ENCODE data around the gene CEP295NL.

The CEP295NL gene

DNA sequence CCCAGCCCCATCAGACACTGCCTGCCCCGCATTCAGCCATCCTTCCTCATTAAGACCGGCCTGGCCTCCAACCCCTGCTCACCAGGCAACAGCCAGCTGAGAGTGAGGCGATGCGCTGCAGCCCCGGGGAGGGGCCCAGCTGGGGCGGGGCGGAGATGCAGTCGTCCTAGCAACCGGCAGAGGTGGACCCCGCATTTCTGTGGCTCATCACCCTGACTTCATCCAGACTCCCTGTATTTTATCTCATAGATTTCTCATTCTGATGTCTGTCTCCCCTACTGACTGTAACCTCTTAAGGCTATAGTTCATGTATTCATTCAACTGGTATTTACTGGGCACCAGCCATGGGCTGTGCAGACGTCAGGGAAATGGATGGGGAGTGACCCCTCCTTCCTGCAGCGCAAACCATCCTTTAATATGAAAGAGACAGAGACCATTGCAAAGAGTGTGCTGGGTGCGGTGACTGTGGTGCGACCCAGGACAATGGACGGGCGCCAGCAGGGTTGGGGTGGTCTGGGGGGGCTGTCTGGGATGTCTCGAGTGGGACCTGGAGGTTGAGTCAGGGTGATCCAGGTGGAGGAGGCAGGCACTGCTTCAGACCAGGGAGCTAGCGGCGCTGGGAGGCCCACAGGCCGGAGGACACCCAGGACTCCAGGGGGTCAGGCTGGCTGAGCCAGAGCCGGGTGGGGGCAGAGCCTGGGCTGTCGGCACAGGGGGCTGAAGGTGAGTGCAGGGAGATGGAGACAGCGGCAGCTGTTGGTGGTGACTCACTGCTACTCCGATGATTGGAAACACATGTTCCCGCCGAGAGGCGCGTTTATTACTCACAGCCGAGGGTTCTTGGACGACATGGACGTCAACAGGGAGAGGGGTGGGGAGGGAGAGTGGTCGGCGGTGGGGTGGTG, 32.7 kb upstream of the CEP295NL start:
- no peak for TF ChIP-seq GATA2 (IDR thresholded peaks at IDR 0.05; ENCODE audit: low read depth, low read length)

DNA sequence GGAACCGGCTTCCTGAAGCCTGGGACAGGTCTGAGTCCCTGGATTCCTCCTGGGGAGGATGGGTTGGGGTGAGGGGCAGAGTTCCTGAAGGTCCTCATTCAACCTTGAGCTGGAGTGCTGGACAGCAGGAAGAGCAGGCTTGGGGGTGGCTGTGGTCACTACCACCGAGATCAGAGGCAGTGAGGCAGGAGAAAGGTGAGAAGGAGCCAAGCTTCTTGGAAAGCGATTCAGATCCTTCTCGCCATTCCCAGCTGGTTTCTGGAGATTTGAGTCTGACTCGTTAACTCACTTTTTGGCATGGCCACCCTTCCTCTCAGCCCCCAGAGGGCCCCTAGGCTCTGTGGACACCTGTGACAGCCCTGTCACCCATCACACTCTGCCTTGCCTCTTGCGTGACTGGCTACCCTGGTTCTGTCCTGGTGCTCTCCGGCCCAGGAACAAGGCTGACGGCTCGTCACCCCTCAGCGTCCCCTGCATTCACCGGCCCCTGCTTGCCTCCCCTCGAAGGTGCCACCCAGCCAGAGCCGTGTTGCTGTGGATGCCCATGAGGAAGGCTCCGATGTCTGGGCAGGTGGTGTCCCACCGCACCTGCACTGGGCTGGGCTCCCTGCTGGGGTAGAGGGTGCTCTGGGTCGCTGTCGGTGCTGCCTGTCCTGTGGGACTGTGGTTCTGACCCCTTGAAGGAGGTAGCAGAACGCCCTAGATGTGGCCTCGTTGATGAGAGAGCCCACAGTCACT, 31.8 kb upstream of the CEP295NL start:
- TF ChIP-seq GATA2 (IDR thresholded peaks at IDR 0.05; ENCODE audit: low read depth, low read length), result no peak
- no peak for TF ChIP-seq GATA3 (IDR thresholded peaks at IDR 0.05; ENCODE audit: low read depth, low read length)

DNA sequence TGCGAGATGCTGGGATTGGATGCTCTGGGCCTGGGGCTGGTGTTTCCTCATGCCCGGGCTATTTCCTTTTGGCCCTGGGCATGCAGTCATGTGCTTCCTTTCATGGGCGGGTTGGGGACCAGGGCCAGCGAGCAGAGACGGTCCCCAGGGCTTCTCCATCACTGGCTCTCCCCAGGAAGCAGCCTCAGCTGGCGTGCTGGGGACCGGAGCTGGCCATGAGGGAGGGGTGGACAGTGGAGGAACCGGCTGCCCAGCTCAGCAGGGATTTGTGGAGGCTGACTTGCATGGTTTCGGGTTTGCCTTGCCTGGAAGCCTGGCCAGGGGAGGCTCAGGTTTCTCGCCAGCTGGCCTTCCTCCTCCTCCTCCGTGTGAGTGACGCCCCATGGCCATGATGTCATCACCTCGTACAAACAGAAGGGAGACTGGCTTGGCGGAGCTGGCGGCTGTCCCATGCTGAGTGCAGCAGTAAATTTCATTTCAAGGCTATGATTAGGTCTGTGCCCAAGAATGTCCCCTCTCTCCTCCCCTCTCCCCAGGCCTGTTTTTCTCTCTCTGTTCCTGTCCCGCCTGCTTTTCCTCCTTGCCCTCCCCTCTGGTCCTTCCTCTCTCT, 31.1 kb upstream of the CEP295NL start:
- TF ChIP-seq GATA3 (IDR thresholded peaks at IDR 0.05; ENCODE audit: low read depth, low read length), result no peak
- no peak for TF ChIP-seq GATA2 (IDR thresholded peaks at IDR 0.05; ENCODE audit: low read depth, low read length)

DNA sequence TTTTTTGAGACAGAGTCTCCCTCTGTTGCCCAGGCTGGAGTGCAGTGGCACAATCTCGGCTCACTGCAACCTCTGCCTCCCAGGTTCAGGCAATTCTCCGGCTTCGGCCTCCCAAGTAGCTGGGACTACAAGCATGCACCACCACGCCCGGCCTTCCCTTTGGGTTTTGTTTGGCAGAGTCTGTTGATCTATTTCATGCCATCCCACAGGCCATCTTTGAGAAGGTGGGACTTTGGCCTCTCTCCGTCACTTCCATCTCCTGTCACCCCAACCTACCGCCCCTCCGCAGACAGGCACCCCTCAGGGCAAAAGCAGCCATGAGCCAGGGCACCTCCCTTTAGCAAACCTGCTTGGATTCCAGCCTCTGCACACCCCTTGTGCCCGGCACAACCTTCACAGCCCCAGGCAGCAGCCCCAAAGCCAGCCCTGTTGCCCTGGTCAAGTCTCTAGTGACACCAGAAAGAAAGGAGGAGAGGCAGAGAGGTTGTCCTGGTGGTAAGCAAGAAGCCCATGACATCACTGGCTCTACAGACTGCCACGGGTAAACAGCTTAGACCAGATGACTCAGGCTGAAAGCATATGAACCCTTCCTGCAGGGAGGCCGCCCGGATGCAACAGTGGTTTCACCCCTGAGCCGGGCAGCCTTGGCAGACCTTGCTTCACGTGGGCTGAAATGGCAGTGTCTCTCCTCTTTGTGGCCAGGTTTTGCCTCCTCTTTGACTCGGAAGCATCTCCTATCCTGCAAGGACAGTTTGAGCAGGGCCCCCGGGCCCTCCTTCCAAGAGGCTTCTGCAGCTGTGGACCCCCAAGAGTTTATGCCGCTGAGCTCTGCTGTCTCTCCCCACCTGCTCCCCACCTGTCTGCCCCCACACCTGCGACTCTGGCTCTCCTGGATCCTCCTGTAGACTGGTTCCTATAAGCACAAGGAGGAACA, 30.3 kb upstream of the CEP295NL start:
- no peak for TF ChIP-seq GATA2 (IDR thresholded peaks at IDR 0.05; ENCODE audit: low read depth, low read length)
- no peak for TF ChIP-seq GATA3 (IDR thresholded peaks at IDR 0.05; ENCODE audit: low read depth, low read length)

DNA sequence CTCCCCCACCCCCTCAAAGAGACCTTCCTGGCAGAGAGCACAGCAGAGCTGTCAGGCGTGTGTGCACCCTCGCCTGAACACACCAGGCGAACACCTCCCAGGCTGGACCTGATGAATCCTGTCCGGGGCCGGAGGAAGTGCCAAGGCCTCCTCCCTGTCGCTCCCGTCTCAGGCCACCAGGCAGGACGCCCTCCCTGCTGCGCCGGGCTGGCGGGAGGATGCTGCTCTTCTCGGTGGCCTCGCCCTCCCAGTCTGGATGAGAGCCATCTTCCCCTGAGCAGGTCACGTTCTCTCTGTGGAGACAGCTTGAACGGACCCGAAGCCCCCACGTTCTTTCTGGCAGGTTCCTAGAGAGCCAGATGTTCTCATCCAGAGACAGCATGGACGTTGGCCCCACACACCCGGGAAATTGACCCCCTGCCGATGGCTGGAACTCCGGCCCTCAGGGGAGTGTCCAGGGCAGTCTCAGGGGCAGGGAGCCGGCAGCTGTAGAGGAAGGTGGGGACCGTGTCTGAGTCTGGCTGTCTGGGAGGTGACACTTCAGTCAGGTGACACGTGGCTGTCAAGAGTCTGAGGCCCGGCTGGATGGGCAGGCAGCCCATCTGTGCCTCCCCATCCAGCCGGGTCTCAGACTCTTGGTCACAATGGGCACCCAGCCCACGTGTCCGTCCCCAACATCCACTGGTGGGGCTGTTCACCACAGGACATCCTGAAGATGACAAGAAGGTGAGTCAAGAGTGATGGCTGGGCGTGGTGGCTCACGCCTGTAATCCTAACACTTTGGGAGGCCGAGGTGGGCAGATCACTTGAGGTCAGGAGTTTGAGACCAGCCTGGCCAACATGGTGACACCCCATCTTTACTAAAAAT, 27.1 kb upstream of the CEP295NL start:
- no peak for TF ChIP-seq GATA3 (IDR thresholded peaks at IDR 0.05; ENCODE audit: low read depth, low read length)
- no peak for TF ChIP-seq GATA2 (IDR thresholded peaks at IDR 0.05; ENCODE audit: low read depth, low read length)

DNA sequence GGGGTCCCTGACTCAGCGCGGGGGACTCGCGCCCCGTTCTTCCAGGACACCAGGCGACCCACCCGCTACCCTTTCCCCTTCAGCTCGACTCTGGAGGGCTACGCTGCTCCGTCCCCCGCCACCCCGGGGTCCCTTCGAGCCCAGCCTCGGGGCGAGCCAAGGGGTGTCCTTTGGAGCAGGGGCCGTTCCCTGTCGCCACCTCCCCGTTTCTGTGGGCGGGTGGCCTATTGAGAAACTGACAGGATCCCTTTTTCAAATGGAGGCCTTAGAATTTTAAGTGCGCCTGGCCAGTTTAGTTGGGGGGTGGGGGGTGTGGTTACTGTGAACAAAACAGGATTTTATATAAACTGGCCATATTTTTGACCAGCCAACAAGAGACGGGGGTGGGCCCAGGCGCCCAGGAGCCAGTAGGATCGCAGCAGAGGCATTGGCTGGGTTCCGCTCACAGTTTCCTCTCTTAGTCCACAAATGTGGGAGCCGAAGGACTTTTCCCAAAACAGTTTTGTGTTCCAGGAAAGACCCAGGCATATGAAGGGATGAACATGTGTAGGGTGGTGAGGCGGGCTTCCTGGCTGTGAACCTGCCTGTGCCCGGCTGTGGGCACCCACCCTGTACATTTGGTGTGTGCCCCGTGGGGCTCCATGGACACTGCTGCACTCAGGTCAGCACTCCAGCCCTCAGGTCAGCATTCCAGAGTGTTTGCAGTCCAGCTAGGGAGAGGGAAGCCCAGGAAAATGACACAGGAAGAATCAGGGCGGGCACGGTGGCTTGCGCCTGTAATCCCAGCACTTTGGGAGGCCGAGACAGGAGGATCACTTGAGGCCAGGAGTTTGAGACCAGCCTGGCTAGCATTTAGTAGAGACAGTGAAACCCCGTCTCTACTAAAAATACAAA, 22.9 kb upstream of the CEP295NL start:
- no peak for TF ChIP-seq GATA3 (IDR thresholded peaks at IDR 0.05; ENCODE audit: low read depth, low read length)
- TF ChIP-seq GATA2 (IDR thresholded peaks at IDR 0.05; ENCODE audit: low read depth, low read length), result no peak

DNA sequence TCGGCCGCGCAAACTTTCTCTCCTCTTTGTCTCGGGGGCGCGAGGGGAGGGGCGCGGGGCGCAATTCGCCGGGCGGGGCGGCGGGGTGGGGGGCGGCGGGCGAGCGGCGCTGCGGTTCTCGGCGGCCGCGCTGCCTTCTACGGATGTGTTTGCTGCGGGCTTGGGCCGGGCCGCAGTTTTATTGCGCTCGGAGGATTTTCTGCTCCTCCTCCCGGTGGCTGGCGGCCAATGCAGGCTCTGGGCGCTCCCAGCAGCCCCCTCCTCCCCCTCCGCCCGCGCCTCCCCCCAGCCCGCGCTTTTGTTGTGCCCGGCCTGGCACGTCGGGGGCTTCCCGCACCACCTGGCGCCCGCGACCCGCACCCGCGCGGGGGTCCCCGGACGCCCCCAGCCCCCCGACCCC, 22.2 kb upstream of the CEP295NL start, which contains the start of gene TIMP2:
Gene TIMP2 (minus strand): TSS at position 154 of the 400 bp plus-strand sequence. CDS start 299 bp downstream, outside the sequence.
- TF ChIP-seq GATA3 (IDR thresholded peaks at IDR 0.05; ENCODE audit: low read depth, low read length), result no peak
- TF ChIP-seq GATA2 (IDR thresholded peaks at IDR 0.05; ENCODE audit: low read depth, low read length), result no peak

DNA sequence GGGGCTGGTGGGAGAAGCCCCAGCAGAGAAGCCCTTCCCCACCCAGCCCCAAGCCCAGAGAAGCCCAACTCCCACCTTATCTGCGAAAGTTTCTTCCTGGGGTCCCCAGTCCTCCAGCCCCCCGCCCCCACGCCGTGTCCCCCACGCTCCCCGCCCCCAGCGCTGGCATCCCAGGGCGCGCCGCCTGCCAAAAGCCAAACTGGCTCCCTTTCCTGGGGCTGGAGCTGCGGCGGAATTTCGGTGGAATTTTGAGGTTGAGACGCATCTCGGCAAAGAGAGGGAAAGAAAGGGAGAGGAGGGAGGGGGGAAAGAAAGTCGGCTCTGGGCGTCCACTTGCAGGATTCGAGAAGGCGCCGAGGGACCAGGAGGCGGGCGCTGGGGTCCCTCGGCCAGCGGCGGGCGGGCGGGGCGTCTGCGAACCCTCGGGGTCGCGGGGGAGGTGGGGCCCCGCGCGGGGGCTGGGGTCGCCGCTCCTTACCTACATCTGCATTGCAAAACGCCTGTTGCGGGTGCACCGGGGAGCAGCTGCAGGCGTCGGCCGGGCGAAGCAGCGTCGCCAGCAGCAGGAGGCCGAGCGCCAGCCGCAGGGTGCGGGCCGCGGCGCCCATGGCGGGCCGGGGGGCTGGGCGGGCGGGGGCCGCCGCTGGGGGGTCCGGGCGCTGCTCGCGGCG, 21.6 kb upstream of the CEP295NL start:
- TF ChIP-seq GATA3 (IDR thresholded peaks at IDR 0.05; ENCODE audit: low read depth, low read length) (no peak), GATA2 (IDR thresholded peaks at IDR 0.05; ENCODE audit: low read depth, low read length) (no peak)

DNA sequence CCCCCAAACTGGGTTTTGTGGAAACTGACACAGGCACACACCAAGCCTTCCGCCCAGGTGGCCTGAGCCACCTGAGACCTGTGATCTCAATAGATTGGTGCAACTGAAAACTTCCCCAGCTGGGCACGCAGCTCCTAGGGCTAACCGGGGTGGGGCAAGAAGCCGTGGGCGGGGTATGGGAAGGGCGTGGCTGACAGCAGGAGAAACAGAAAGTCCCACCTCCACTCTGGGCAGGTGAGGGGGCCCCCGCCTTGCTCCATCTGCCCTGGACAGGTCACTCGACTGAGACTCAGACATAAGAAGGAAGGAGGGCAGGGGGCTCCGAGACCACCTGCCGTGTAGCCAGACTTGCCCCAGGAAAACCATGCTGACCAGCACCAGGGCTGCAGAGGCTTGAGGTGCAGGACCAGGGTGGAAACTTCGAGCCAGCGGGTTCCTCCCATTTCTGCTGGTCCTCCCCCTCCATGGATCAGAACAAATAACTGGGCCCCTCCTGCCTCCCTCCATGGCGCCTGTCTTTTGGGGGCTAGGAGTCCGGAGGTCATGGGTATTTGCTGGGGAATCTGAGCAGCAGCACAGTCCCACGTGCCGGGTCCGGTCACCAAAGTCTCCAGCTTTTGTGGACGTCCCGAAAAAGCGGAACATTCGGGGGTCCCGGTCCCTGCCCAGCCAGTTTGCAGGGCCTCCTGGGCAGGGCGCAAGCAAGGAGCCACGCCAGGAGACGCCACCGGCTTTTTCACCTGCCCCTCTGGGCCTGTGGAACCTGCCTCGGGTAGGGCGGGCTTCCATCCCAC, 20.9 kb upstream of the CEP295NL start:
- no peak for TF ChIP-seq GATA3 (IDR thresholded peaks at IDR 0.05; ENCODE audit: low read depth, low read length)
- no peak for TF ChIP-seq GATA2 (IDR thresholded peaks at IDR 0.05; ENCODE audit: low read depth, low read length)

DNA sequence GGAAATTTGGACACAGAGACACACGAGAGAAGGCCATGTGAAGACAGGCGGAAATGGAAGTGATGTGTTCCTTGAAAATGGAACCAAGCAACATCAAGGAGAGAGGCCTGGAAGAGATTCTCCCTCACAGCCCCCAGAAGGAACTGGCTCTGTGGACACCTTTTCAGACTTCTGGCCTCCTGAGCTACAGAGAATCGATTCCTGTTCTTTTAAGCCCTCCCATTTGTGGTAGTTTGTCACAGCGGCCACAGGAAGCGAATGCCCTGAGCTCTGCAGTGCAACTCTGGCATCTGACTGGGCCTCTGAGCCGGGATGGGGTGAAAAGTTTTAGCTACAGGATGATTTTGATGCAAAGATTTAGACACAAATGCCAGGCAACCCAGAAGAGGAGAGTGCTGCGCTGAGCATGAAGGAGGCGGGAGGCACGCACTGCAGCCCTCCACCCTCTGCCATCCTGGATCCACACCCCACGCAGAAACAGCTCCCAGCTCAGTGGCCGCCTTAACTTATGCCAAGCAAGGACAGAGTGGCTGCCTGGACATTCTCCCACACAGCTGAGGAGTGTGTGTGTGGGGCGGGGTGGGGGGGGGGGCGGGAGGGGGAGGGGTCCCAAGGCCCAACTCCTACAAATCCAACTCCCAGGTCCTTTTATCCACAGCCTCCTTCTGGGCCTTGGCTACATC, 20.0 kb upstream of the CEP295NL start:
- no peak for TF ChIP-seq GATA2 (IDR thresholded peaks at IDR 0.05; ENCODE audit: low read depth, low read length)
- no peak for TF ChIP-seq GATA3 (IDR thresholded peaks at IDR 0.05; ENCODE audit: low read depth, low read length)
